Activated gamma-delta T cell (primary cell): Measurements from ENCODE around the gene EIF4A3.

ENCODE experiments used
- DNase-seq: peaks from one replicate; lab custom pipeline; 2025; lab: John Stamatoyannopoulos, UW

EIF4A3 gene

DNA sequence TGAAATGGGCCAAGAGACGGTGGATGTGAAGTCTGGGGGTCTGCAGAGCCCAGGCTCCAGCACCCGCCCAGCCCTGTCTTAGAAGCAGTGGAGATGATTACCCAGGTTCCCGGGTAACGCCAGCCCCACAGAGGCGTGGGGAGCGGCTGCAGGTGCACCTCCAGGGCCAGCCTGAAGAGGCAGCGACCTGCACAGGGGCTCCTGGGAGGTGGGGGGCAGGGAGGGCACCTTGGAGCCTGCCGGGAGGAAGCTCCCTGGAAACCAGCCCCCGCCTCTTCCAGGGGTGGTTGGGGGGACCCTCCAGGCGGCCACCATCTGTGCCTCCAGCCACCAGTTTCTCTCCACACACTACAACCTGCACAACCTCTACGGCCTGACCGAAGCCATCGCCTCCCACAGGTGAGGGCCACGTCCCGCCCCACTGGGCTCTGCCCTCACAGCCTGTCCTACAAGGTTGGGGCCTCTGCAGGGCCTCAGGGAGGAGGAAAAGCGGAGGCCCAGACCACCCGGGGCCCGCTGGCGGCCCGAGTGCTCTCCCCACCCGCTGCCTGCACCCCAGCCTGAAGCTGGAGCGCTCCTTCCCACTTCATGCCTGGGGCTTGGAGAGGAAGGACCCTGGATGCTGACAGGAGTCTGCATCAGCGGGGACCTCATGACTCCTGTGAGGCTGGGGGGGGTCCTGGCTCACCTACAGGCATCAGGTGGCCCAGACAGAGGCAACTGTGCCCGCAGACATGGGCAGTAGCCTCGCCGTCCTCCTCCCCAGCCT, 35.0 kb downstream of the EIF4A3 start:
- no peak for DNase-seq

DNA sequence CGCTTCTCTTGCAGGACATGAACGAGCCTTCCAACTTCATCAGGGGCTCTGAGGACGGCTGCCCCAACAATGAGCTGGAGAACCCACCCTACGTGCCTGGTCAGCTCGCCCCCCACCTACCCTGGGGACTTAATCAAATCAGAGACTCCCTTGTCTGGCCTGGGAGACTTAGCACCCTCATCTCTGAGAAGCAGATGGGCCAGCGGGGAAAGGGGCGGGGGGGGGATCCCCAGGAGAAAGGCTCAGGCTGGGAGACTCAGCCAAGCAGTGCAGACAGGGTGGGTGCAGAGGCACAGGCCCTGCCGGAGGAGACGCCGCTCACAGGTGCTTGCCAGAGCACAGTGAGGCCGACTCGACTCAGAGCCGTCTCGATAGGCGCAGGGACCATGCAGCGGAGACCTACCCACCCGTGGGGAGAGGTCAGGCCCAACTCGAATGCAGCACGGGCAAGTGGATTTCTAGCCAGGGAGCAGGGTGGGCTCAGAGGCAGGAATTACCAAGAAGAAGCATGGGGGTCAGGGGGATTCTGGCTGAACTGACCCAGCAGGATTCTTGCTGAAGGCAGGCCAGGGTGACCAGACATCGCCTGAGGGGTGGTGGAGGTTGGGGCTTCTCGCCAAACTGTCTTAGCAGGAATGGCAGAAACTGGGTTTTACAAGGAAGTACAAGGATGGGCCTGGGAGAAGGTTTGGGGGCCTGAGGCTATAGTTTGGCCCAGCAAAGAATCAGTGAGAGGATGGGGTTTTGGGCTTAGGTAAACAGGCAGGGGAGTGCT, 35.8 kb downstream of the EIF4A3 start:
- DNase-seq, result no peak

DNA sequence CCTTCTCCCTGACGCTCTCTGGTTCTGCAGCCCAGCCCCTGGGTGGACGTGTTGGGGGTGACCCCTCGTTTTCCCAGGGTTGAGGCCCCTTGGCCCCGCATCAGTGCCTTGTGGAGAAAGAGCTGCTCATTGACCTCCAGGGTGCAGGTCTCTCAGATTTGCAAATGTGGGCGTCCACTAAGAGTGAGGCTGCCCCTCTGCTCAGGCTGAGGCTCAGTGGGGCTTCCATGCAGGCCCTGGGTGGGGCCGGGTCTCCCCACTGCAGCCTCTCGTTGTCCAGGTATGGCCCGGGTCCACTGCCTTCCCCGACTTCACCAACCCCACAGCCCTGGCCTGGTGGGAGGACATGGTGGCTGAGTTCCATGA, 36.5 kb downstream of the EIF4A3 start:
- no peak for DNase-seq

DNA sequence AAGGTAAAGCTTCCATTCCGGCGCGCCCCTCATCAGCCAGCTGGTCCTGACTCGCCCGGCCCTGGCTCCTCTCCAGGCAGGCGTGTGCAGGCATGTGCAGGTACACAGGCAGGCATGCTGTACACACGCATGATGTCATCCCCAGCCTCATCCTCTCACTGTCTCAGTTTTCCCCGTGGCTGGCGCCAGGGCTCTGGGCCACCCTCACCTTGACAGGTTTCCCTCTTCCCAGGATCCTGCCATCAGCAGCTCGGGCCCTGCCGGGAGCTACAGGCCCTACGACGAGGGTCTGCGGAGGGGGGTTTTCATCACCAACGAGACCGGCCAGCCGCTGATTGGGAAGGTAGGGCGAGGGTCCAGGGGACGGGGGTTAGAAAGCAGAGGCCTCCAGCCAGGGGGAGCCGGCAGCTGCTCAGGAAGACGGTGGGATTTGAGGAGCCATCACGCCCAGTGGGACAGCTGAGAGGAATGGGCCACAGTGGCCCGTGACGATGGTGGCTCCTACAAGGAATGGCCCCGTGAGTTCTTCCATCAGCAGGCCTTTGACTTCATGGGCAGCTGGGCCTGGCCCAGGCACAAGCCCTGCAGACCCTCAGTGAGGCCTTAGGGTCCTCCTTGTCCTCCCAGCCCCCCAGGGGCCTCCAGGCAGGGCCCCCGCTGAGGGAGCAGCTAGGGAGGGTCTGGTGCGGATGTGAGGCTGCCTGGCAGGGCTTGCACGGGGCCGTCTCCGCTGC, 37.0 kb downstream of the EIF4A3 start:
- DNase-seq, result no peak

DNA sequence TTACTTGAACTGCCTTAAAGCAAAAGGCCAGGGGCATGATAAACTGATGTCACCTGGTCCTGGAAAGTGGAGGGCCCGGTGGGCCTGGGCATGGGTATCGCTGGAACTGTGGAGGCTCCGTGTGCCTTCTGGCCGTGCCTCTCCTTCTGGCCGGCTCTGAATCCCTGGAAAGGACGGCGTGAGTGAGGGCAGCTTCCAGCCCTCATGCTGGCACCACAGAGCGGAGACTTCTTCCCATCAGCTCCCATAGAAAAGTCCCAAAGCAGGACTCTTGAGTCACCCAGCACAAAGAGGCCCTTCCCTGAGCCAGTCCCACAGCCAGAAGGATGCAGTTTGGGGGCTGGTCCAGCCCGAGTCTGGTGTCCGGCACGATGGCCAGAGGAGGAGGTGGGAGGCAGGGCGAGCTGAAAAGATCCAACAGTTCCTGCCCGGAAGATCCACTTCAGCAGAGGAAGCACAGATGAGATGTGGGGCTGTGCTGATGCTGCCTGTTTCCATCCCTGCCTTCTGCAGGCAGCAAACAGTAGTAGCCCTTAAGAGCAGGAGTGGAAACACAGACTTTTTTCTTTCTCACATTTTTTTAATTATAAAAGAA, 37.8 kb downstream of the EIF4A3 start:
- DNase-seq, result no peak

DNA sequence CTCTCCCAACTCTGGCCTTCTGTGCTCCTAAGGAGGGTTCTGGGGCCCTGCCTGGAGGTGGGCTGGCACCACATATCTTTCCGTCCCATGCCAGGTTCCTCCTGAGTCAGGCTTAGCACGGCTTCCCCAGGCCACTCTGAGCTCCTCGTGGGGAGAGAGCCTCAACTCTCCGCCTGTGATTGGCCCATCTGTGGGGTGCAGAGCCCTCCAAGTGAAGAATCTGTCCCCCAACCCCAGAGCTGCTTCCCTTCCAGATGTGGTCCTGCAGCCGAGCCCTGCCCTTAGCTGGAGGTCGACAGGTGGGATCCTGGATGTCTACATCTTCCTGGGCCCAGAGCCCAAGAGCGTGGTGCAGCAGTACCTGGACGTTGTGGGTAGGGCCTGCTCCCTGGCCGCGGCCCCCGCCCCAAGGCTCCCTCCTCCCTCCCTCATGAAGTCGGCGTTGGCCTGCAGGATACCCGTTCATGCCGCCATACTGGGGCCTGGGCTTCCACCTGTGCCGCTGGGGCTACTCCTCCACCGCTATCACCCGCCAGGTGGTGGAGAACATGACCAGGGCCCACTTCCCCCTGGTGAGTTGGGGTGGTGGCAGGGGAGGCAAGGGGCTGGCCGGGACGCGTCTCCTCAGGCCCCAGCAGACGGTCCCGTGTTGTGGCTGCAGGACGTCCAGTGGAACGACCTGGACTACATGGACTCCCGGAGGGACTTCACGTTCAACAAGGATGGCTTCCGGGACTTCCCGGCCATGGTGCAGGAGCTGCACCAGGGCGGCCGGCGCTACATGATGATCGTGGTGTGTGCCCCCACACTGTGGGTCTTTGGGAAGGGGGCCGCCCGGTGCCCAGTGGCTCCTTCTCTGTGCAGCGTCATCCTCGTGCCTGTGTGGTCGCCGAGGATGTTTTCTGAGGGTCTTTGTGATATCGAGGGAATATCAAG, 38.6 kb downstream of the EIF4A3 start:
- no peak for DNase-seq

DNA sequence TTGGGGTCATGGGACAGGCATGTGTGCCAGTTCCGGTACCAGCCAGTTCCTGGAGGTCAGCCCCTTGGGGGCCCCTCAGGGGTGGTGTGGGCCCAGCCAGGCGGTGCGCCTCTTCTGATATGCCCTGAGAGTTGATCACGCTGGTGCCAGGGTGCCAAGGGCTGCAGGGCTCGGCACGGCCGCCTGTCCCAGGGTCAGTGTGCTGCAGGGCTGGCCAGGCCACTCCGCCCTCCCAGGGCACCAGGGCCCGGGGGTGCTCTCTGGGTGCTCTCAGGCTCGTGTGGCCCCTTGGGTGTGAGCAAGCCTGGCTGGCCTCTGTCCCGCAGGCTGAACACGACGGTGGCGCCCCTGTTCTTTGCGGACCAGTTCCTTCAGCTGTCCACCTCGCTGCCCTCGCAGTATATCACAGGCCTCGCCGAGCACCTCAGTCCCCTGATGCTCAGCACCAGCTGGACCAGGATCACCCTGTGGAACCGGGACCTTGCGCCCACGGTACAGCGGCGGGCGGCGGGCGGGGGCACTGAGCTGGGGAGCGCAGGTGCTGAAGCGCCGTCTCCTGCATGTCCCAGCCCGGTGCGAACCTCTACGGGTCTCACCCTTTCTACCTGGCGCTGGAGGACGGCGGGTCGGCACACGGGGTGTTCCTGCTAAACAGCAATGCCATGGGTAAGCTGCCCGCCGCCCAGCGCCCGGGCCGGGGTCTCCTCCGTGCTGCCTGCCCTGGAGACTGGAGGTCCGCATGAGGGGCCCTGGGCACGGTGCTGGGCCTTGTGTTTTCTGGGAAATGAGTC, 39.5 kb downstream of the EIF4A3 start:
- DNase-seq, result no peak

DNA sequence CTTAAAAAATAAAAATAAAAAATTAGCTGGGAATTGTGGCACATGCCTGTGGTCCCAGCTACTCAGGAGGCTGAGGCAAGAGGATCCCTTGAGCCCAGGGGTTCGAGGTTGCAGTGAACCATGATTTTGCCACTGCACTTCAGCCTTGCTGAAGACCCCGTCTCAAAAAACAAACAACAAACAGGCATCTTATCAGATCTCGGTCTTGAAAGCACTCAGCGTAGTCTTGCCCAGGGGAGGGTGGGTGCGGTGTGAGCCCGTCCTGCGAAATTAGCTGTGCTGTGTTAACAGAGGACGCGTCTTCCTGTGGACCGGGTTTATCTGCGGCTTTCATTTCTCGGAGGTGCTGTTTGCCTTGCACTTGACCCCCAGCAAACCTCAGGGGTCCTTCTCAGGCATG, 40.2 kb downstream of the EIF4A3 start:
- DNase-seq, result no peak

DNA sequence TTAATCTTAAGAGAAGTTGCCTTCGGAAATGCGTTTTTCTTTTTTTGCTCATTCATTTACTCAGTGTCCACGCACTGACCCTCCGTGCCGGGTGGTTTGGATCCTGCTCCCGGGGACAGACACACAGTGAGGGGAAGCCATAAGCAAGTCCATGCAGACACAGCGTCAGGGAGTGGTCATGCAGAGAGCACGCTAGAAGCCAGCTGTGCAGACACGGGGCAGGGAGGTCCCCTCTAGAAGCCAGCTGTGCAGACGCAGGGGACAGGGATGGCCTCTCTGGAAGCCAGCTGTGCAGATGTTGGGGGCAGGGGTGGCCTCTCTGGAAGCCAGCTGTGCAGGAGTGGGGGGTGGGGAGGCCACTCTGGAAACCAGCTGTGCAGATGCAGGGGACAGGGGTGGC, 40.8 kb downstream of the EIF4A3 start:
- DNase-seq, result no peak

DNA sequence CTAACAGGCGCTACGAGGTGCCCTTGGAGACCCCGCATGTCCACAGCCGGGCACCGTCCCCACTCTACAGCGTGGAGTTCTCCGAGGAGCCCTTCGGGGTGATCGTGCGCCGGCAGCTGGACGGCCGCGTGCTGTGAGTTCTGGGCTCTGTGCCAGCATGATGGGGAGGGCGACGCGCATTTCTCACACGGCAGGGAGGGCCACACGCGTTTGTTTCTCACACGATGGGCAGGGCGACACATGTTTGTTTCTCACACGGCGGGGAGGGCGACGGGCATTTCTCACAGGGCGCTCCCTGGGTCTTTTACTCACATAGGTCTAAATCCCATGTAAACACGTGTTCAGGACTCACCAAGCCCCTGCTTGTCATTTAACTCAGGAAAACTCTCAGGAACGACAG, 41.2 kb downstream of the EIF4A3 start:
- no peak for DNase-seq

DNA sequence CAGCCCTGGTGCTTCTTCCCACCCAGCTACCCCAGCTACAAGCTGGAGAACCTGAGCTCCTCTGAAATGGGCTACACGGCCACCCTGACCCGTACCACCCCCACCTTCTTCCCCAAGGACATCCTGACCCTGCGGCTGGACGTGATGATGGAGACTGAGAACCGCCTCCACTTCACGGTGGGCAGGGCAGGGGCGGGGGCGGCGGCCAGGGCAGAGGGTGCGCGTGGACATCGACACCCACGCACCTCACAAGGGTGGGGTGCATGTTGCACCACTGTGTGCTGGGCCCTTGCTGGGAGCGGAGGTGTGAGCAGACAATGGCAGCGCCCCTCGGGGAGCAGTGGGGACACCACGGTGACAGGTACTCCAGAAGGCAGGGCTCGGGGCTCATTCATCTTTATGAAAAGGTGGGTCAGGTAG, 42.0 kb downstream of the EIF4A3 start:
- DNase-seq, result no peak

DNA sequence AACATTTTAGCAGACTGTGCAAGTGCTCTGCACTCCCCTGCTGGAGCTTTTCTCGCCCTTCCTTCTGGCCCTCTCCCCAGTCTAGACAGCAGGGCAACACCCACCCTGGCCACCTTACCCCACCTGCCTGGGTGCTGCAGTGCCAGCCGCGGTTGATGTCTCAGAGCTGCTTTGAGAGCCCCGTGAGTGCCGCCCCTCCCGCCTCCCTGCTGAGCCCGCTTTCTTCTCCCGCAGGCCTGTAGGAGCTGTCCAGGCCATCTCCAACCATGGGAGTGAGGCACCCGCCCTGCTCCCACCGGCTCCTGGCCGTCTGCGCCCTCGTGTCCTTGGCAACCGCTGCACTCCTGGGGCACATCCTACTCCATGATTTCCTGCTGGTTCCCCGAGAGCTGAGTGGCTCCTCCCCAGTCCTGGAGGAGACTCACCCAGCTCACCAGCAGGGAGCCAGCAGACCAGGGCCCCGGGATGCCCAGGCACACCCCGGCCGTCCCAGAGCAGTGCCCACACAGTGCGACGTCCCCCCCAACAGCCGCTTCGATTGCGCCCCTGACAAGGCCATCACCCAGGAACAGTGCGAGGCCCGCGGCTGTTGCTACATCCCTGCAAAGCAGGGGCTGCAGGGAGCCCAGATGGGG, 42.5 kb downstream of the EIF4A3 start:
- DNase-seq, result no peak

DNA sequence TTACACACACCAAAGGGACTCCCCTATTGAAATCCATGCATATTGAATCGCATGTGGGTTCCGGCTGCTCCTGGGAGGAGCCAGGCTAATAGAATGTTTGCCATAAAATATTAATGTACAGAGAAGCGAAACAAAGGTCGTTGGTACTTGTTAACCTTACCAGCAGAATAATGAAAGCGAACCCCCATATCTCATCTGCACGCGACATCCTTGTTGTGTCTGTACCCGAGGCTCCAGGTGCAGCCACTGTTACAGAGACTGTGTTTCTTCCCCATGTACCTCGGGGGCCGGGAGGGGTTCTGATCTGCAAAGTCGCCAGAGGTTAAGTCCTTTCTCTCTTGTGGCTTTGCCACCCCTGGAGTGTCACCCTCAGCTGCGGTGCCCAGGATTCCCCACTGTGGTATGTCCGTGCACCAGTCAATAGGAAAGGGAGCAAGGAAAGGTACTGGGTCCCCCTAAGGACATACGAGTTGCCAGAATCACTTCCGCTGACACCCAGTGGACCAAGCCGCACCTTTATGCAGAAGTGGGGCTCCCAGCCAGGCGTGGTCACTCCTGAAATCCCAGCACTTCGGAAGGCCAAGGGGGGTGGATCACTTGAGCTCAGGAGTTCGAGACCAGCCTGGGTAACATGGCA, 43.4 kb downstream of the EIF4A3 start:
- no peak for DNase-seq

DNA sequence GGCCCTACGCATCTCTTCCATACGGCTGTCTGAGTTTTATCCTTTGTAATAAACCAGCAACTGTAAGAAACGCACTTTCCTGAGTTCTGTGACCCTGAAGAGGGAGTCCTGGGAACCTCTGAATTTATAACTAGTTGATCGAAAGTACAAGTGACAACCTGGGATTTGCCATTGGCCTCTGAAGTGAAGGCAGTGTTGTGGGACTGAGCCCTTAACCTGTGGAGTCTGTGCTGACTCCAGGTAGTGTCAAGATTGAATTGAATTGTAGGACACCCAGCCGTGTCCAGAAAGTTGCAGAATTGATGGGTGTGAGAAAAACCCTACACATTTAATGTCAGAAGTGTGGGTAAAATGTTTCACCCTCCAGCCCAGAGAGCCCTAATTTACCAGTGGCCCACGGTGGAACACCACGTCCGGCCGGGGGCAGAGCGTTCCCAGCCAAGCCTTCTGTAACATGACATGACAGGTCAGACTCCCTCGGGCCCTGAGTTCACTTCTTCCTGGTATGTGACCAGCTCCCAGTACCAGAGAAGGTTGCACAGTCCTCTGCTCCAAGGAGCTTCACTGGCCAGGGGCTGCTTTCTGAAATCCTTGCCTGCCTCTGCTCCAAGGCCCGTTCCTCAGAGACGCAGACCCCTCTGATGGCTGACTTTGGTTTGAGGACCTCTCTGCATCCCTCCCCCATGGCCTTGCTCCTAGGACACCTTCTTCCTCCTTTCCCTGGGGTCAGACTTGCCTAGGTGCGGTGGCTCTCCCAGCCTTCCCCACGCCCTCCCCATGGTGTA, 44.1 kb downstream of the EIF4A3 start:
- no peak for DNase-seq

DNA sequence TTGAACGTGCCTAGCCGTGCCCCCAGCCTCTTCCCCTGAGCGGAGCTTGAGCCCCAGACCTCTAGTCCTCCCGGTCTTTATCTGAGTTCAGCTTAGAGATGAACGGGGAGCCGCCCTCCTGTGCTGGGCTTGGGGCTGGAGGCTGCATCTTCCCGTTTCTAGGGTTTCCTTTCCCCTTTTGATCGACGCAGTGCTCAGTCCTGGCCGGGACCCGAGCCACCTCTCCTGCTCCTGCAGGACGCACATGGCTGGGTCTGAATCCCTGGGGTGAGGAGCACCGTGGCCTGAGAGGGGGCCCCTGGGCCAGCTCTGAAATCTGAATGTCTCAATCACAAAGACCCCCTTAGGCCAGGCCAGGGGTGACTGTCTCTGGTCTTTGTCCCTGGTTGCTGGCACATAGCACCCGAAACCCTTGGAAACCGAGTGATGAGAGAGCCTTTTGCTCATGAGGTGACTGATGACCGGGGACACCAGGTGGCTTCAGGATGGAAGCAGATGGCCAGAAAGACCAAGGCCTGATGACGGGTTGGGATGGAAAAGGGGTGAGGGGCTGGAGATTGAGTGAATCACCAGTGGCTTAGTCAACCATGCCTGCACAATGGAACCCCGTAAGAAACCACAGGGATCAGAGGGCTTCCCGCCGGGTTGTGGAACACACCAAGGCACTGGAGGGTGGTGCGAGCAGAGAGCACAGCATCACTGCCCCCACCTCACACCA, 44.8 kb downstream of the EIF4A3 start:
- DNase-seq, result no peak

DNA sequence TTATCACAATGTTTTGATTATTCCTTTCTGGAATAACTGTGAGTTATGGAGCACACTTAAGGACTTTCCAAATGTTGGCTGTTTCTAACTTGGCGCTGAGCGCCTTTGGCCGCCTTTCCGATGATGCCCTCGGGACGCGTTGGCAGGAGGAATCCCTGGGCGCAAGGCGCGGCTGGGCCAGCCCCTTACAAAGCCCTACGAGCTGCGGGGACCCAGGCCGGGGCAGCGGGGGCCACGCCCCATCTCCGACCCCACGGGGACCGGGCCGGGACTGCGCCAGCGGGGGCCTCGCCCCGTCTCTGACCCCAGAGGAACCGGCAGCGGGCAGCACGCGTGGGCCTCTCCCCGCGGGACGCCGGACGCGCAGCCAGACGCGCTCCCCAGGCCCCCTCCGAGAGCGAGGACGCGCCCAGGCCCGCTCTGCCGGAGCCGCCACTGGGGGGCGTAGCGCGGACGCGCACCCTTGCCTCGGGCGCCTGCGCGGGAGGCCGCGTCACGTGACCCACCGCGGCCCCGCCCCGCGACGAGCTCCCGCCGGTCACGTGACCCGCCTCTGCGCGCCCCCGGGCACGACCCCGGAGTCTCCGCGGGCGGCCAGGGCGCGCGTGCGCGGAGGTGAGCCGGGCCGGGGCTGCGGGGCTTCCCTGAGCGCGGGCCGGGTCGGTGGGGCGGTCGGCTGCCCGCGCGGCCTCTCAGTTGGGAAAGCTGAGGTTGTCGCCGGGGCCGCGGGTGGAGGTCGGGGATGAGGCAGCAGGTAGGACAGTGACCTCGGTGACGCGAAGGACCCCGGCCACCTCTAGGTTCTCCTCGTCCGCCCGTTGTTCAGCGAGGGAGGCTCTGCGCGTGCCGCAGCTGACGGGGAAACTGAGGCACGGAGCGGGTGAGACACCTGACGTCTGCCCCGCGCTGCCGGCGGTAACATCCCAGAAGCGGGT, 45.6 kb downstream of the EIF4A3 start, which contains the start of gene GAA:
TSS of gene GAA (plus strand) at position 571 of the 935 bp plus-strand sequence. CDS start 3,006 bp downstream, outside the sequence.
- peak; percentile 87 for DNase-seq

DNA sequence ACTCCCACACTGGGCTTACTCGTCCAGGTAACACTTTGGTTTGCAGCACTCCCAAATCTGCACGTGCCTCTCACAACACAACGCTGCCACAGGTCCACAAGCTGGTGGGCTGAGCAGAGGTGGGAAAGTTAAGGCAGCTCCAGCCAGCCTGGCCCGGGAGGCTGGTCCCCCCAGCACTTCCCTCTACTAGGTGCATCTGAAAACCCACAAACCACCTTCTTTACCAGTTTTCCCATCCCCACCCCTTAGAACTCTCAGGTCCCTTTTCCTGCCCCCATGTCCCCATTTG, 46.9 kb downstream of the EIF4A3 start:
- no peak for DNase-seq
